Measurements from ENCODE around the gene BAIAP3. TPM values are rescaled to one million over a fixed set of nuclear protein-coding genes. Genes with fewer than 3 reads are reported as not detected.

The BAIAP3 gene
- total and polyA plus RNA-seq, 10 donors, result 2.7 to 15.7 (median 6.3) TPM

- WGBS, 5 donors, result 89 to 96% (median 95%) methylated on average over 13 to 14 of the region's 14 CpGs
- Histone ChIP-seq H3K4me3 (no peak overlapping the region), H3K27me3 (replicated peaks in 1 of 7) (peaks cover 0 to 69% (median 6%) of the 10 kb centered on the region in 7 donors), H3K27ac (no peak overlapping the region), H3K36me3 (no peaks in the 10 kb centered on the region), H3K9me3 (no peaks in the 10 kb centered on the region), H3K4me1 (peaks cover 0 to 54% (median 24%) of the 10 kb centered on the region in 6 donors)
- no peak for TF ChIP-seq CTCF (IDR thresholded peaks at IDR 0.05 in 8 of 11, conservative IDR thresholded peaks at IDR 0.05 in 3 of 11)
- TF ChIP-seq POLR2A (IDR thresholded peaks at IDR 0.05), result no peak
- TF ChIP-seq POLR2AphosphoS5 (IDR thresholded peaks at IDR 0.05), result no peak
- DNase-seq, result no peak
- intact Hi-C loops (cut with DNase I; ENCODE audit: low total_unique reads), result no loop called here
Measured at GRCh38 chr16:1298406-1298805, 35.0 kb upstream of the BAIAP3 start.

- H3K27ac ChIP-seq, result no peak overlapping the region
- H3K36me3 ChIP-seq, result no peaks in the 10 kb centered on the region
- TF ChIP-seq POLR2A (IDR thresholded peaks at IDR 0.05) (no peak), POLR2AphosphoS5 (IDR thresholded peaks at IDR 0.05) (no peak), CTCF (IDR thresholded peaks at IDR 0.05 in 8 of 11, conservative IDR thresholded peaks at IDR 0.05 in 3 of 11) (no peak)
- no peak overlapping the region for H3K4me3 ChIP-seq
- peaks cover 0 to 61% (median 32%) of the 10 kb centered on the region in 6 donors for H3K4me1 ChIP-seq
- intact Hi-C loops (cut with DNase I; ENCODE audit: low total_unique reads), result no loop called here
- DNase-seq, result no peak
- H3K9me3 ChIP-seq, result no peaks in the 10 kb centered on the region
- 79 to 87% (median 81%) methylated on average over 30 to 31 of the region's 31 CpGs for WGBS, 5 donors
- peaks cover 0 to 62% (median 6%) of the 10 kb centered on the region in 7 donors for H3K27me3 ChIP-seq (replicated peaks in 1 of 7)
Measured at GRCh38 chr16:1299012-1299867, 34.2 kb upstream of the BAIAP3 start.

- intact Hi-C loops (cut with DNase I; ENCODE audit: low total_unique reads), result no loop called here
Measured at GRCh38 chr16:1299868-1300203, 33.6 kb upstream of the BAIAP3 start.

More at GRCh38 chr16:1299868-1300203, 33.6 kb upstream of the BAIAP3 start:
- no peak overlapping the region for H3K4me3 ChIP-seq
- no peaks in the 10 kb centered on the region for H3K36me3 ChIP-seq
- peaks cover 0 to 56% (median 6%) of the 10 kb centered on the region in 7 donors for H3K27me3 ChIP-seq (replicated peaks in 1 of 7)
- peaks cover 0 to 62% (median 38%) of the 10 kb centered on the region in 6 donors for H3K4me1 ChIP-seq
- H3K27ac ChIP-seq, result no peak overlapping the region
- no peaks in the 10 kb centered on the region for H3K9me3 ChIP-seq
- TF ChIP-seq CTCF (IDR thresholded peaks at IDR 0.05 in 8 of 11, conservative IDR thresholded peaks at IDR 0.05 in 3 of 11) (no peak), POLR2A (IDR thresholded peaks at IDR 0.05) (no peak), POLR2AphosphoS5 (IDR thresholded peaks at IDR 0.05) (no peak)
- DNase-seq, result no peak
- WGBS, 5 donors, result 77 to 91% (median 85%) methylated on average over 12 of the region's 12 CpGs
